Smooth muscle cell of the coronary artery (primary cell): ENCODE measurements around the gene COPA. TPM values are rescaled to one million over a fixed set of nuclear protein-coding genes. Genes with fewer than 3 reads are reported as not detected.

Experiments
- total RNA-seq: library from RNA; depleted of rRNA; stranded (reverse); fragments of >200 nt; gene quantifications from 2 replicates; pipeline ENCODE4 v1.2.3, GENCODE V29; 2014; ENCODE audit warnings: low replicate concordance

COPA gene
- 301 and 376 TPM in 2 replicates for total RNA-seq

GRCh38 chr1:160342953-160343869 is at the start of gene COPA, which contains the start of gene NCSTN:
COPA (minus strand) TSS chr1:160343250; CDS start chr1:160343170, 80 bp downstream.
NCSTN (plus strand) TSS chr1:160343383; CDS start chr1:160343397, 14 bp downstream.

GRCh38 chr1:160366731-160367515 is 23.9 kb upstream of the COPA start, which contains the start of gene NHLH1:
NHLH1 (plus strand) TSS chr1:160367071; CDS start chr1:160370732, 3,661 bp downstream.

GRCh38 chr1:160284782-160285344 is 58.2 kb downstream of the COPA start, which contains the start of gene PEX19:
PEX19 (minus strand) TSS chr1:160285133; CDS start chr1:160285124, 9 bp downstream.

GRCh38 chr1:160261893-160262794 is 80.9 kb downstream of the COPA start, which contains the start of gene DCAF8:
DCAF8 (minus strand) TSS chr1:160262549; CDS start chr1:160244008, 18,541 bp downstream.

Other genes with a start within 250 kb of the COPA start
- 18.0 and 23.1 TPM in 2 replicates for gene IGSF8, start 244.6 kb downstream of the COPA start, total RNA-seq
- gene ATP1A2, start 227.5 kb downstream of the COPA start, total RNA-seq = under 0.01 and 0.08 TPM in 2 replicates
- gene ATP1A4, start 191.6 kb downstream of the COPA start, total RNA-seq = not detected in 2 replicates
- 0.23 TPM in 1 of 2 replicates, not detected in the other for gene CASQ1, start 152.7 kb downstream of the COPA start, total RNA-seq
- 94.8 and 106 TPM in 2 replicates for gene PEA15, start 137.9 kb downstream of the COPA start, total RNA-seq
- gene DCAF8, start 80.7 kb downstream of the COPA start, total RNA-seq = 64.9 and 108 TPM in 2 replicates
- gene PEX19, start 58.1 kb downstream of the COPA start, total RNA-seq = 30.3 and 33.5 TPM in 2 replicates
- 59.3 and 60.1 TPM in 2 replicates for gene NCSTN, start 133 bp upstream of the COPA start, total RNA-seq
- gene NHLH1, start 23.8 kb upstream of the COPA start, total RNA-seq = not detected in 2 replicates
- gene VANGL2, start 57.3 kb upstream of the COPA start, total RNA-seq = 1.7 TPM in 1 of 2 replicates, not detected in the other
- not detected in 2 replicates for gene SLAMF6, start 180.0 kb upstream of the COPA start, total RNA-seq
- not detected in 2 replicates for gene CD84, start 236.2 kb upstream of the COPA start, total RNA-seq